Ishikawa (cell line): ENCODE data around the gene GPR146.

Experiments used
- CEBPB ChIP-seq: IDR thresholded peaks from 2 replicates; pipeline ENCODE4 v1.6.1; 2012
- FOXM1 ChIP-seq: IDR thresholded peaks from 2 replicates; pipeline ENCODE4 v1.6.1; 2012; ENCODE audit warnings: low read depth, borderline replicate concordance
- MAX ChIP-seq: IDR thresholded peaks from 2 replicates; pipeline ENCODE4 v1.6.1; 2012
- REST ChIP-seq: IDR thresholded peaks from 2 replicates; pipeline ENCODE4 v1.6.1; 2012; ENCODE audit warnings: low read depth, mild to moderate bottlenecking
- TAF1 ChIP-seq: IDR thresholded peaks from 2 replicates; pipeline ENCODE4 v1.6.1; 2012; ENCODE audit warnings: low read depth, mild to moderate bottlenecking
- YY1 ChIP-seq: IDR thresholded peaks from 2 replicates; pipeline ENCODE4 v1.6.1; 2012; ENCODE audit warnings: low read depth

GRCh38 chr7:1105189-1105588, 60.8 kb downstream of the GPR146 start:
- TF ChIP-seq FOXM1 (no peak), MAX (no peak), YY1 (no peak), REST (no peak), TAF1 (no peak), CEBPB (no peak)
